ENCODE results near the gene CYP4F2. TPM values are rescaled to one million over a fixed set of nuclear protein-coding genes. Genes with fewer than 3 reads are reported as not detected.

CYP4F2 gene
- total RNA-seq, 1 donor: not detected

DNA sequence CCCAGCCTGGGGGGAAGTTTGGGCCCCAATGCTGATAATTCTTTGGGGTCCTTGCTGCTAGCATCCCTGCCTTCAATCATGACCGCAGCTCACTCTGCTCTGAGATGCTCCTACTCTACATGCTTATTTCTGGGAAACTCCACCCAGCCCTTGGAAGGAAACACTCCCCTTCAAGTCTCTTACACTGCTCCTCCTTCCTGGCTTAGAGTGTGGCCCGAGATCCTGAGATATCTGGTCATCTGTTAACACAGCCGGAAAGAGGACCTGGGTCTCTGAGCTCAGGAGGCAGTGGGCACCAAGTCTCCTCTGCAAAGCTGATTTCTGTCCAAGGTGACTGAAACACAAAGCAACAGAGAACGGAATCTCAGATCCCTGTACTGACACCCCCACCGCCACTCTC, 33.0 kb downstream of the CYP4F2 start:
- Histone ChIP-seq H4K20me1 (ENCODE audit: insufficient read depth, low read length) (no peaks in the 10 kb centered on the region), H3K4me3 (ENCODE audit: insufficient read depth, low read length) (no peak overlapping the region), H3K9me3 (ENCODE audit: low read depth, low read length) (no peaks in the 10 kb centered on the region), H3K79me2 (ENCODE audit: insufficient read depth, low read length) (no peaks in the 10 kb centered on the region), H3K27ac (ENCODE audit: low read depth, low read length) (no peak overlapping the region), H3K27me3 (ENCODE audit: insufficient read depth, low read length) (no peaks in the 10 kb centered on the region), H2AFZ (ENCODE audit: low read length) (no peak overlapping the region), H3K4me2 (ENCODE audit: insufficient read depth, low read length) (no peak overlapping the region), H3K36me3 (ENCODE audit: insufficient read depth, low read length) (no peaks in the 10 kb centered on the region), H3K4me1 (ENCODE audit: insufficient read depth, low read length) (no peaks in the 10 kb centered on the region)
- no peak for DNase-seq (ENCODE audit: insufficient read length, low spot score, missing footprints)
- TF ChIP-seq, protein P1, sequence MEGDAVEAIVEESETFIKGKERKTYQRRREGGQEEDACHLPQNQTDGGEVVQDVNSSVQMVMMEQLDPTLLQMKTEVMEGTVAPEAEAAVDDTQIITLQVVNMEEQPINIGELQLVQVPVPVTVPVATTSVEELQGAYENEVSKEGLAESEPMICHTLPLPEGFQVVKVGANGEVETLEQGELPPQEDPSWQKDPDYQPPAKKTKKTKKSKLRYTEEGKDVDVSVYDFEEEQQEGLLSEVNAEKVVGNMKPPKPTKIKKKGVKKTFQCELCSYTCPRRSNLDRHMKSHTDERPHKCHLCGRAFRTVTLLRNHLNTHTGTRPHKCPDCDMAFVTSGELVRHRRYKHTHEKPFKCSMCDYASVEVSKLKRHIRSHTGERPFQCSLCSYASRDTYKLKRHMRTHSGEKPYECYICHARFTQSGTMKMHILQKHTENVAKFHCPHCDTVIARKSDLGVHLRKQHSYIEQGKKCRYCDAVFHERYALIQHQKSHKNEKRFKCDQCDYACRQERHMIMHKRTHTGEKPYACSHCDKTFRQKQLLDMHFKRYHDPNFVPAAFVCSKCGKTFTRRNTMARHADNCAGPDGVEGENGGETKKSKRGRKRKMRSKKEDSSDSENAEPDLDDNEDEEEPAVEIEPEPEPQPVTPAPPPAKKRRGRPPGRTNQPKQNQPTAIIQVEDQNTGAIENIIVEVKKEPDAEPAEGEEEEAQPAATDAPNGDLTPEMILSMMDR (IDR thresholded peaks at IDR 0.05; ENCODE audit: extremely low read depth, low read depth, low read length): no peak

DNA sequence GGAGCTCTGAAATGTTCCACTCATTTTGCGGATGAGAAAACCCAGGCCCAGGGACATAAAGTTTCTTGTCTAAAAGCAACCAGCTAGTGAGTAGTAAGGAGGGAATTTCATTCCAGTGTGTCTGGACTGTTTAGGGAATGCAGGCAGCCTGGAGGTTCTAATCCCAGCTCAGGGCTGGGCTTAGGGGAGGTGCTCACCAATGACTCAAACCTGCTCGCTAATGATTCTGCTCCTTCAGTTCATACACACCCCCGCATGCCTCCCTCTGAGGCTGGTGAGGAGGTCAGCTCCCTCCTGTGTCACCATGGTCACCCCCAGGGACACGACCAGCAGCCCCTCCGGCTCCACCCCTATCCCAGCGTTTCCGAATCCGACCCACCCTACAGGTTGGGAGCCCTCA, 34.6 kb downstream of the CYP4F2 start:
- TF ChIP-seq, protein P1 (IDR thresholded peaks at IDR 0.05; ENCODE audit: extremely low read depth, low read depth, low read length): no peak
- H3K4me1 ChIP-seq (ENCODE audit: insufficient read depth, low read length): no peaks in the 10 kb centered on the region

GRCh38 chr19:15862444-15862843, 35.4 kb downstream of the CYP4F2 start:
- no peak overlapping the region for H3K4me2 ChIP-seq (ENCODE audit: insufficient read depth, low read length)
- no peak overlapping the region for H3K27ac ChIP-seq (ENCODE audit: low read depth, low read length)
- TF ChIP-seq, protein P1 (IDR thresholded peaks at IDR 0.05; ENCODE audit: extremely low read depth, low read depth, low read length): no peak
- no peaks in the 10 kb centered on the region for H3K9me3 ChIP-seq (ENCODE audit: low read depth, low read length)
- H3K4me1 ChIP-seq (ENCODE audit: insufficient read depth, low read length): no peaks in the 10 kb centered on the region
- no peaks in the 10 kb centered on the region for H3K27me3 ChIP-seq (ENCODE audit: insufficient read depth, low read length)
- DNase-seq (ENCODE audit: insufficient read length, low spot score, missing footprints): no peak
- no peak overlapping the region for H3K4me3 ChIP-seq (ENCODE audit: insufficient read depth, low read length)
- H2AFZ ChIP-seq (ENCODE audit: low read length): no peak overlapping the region
- H4K20me1 ChIP-seq (ENCODE audit: insufficient read depth, low read length): no peaks in the 10 kb centered on the region
- no peaks in the 10 kb centered on the region for H3K36me3 ChIP-seq (ENCODE audit: insufficient read depth, low read length)
- no peaks in the 10 kb centered on the region for H3K79me2 ChIP-seq (ENCODE audit: insufficient read depth, low read length)

More for the DNA sequence above, 34.6 kb downstream of the CYP4F2 start:
- Histone ChIP-seq H3K79me2 (ENCODE audit: insufficient read depth, low read length) (no peaks in the 10 kb centered on the region), H4K20me1 (ENCODE audit: insufficient read depth, low read length) (no peaks in the 10 kb centered on the region), H3K4me2 (ENCODE audit: insufficient read depth, low read length) (no peak overlapping the region), H3K36me3 (ENCODE audit: insufficient read depth, low read length) (no peaks in the 10 kb centered on the region), H3K27ac (ENCODE audit: low read depth, low read length) (no peak overlapping the region), H3K9me3 (ENCODE audit: low read depth, low read length) (no peaks in the 10 kb centered on the region), H3K4me3 (ENCODE audit: insufficient read depth, low read length) (no peak overlapping the region), H3K27me3 (ENCODE audit: insufficient read depth, low read length) (no peaks in the 10 kb centered on the region), H2AFZ (ENCODE audit: low read length) (no peak overlapping the region)
- peak; percentile 70 for DNase-seq (ENCODE audit: insufficient read length, low spot score, missing footprints)

GRCh38 chr19:15860522-15860921, 37.4 kb downstream of the CYP4F2 start:
- no peaks in the 10 kb centered on the region for H3K79me2 ChIP-seq (ENCODE audit: insufficient read depth, low read length)
- TF ChIP-seq, protein P1 (IDR thresholded peaks at IDR 0.05; ENCODE audit: extremely low read depth, low read depth, low read length): no peak

More at GRCh38 chr19:15860522-15860921, 37.4 kb downstream of the CYP4F2 start:
- Histone ChIP-seq H4K20me1 (ENCODE audit: insufficient read depth, low read length) (no peaks in the 10 kb centered on the region), H3K27me3 (ENCODE audit: insufficient read depth, low read length) (no peaks in the 10 kb centered on the region), H3K36me3 (ENCODE audit: insufficient read depth, low read length) (no peaks in the 10 kb centered on the region), H2AFZ (ENCODE audit: low read length) (no peak overlapping the region), H3K4me2 (ENCODE audit: insufficient read depth, low read length) (no peak overlapping the region), H3K9me3 (ENCODE audit: low read depth, low read length) (no peaks in the 10 kb centered on the region), H3K4me1 (ENCODE audit: insufficient read depth, low read length) (no peaks in the 10 kb centered on the region), H3K4me3 (ENCODE audit: insufficient read depth, low read length) (no peak overlapping the region), H3K27ac (ENCODE audit: low read depth, low read length) (no peak overlapping the region)
- DNase-seq (ENCODE audit: insufficient read length, low spot score, missing footprints): no peak
